PFSK-1 (cell line): ENCODE results near the gene BCL11B.

Experiments used
- FOXP2 ChIP-seq: optimal IDR thresholded peaks from 2 replicates; pipeline ENCODE3; 2011; ENCODE audit warnings: borderline replicate concordance, control low read depth, inconsistent platforms; ENCODE audit not compliant: insufficient read depth; ENCODE audit errors: extremely low read length, extremely low read depth
- POLR2AphosphoS5 ChIP-seq: IDR thresholded peaks from 2 replicates; pipeline ENCODE4 v1.6.1; 2012; ENCODE audit warnings: low read depth, mild to moderate bottlenecking, control low read depth, low read length, moderate library complexity
- REST ChIP-seq, 2 experiments: IDR thresholded peaks; 2 replicates each; pipeline versions ENCODE4 v1.6.1 to v1.8.0; 2011 to 2012; ENCODE audit warnings: low read depth in 2 of 2, low read length in 2 of 2, control low read depth in 1 of 2, inconsistent platforms in 1 of 2, mild to moderate bottlenecking in 1 of 2, moderate library complexity in 1 of 2; ENCODE audit not compliant: insufficient read depth in 1 of 2
- SIN3A ChIP-seq: IDR thresholded peaks from 2 replicates; pipeline ENCODE4 v1.6.1; 2012; ENCODE audit warnings: mild to moderate bottlenecking, low read length, moderate library complexity, borderline replicate concordance; ENCODE audit not compliant: insufficient read depth
- TAF1 ChIP-seq: IDR thresholded peaks from 2 replicates; pipeline ENCODE4 v1.6.1; 2012; ENCODE audit warnings: low read length, control low read depth, borderline replicate concordance; ENCODE audit not compliant: insufficient read depth

The BCL11B gene

DNA sequence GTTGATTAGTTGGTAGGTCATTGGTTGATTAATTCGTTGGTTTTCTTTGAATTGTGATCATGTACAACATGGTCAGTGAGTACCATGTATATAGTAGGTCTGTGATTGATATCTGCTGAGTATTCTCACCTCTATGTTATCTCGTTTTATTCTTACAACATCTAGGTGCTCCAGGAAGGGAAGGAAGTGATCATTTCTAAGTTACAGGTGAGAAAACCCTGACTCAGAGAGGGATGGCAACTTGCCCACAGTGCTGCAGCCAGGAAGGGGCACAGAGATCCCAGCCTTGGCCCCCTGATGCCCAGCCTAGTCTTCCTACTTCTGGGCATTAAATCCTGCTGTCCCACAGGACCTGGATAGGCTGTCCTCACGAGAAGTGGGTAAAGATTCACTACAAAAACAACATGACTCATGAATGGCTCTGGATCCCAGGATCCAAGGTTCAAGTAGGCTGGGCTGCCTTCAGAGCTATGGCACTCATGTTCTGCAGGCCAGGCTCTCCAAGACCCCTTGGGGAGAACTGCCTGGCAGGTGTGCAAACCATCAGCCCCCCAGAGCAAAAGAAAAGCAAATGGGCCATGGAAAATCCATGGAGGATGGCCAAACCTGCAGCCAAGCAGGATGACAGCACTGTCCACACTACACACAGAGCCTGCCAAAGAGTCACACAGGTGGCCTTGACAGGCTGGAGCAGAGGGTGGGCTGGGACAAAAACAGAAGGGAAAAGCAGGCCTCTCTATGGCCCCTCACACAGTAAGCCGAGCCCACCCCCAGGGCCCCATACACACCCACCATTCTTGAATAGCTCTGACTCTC is 146.2 kb downstream of the BCL11B start:
- no peak for TF ChIP-seq TAF1
- TF ChIP-seq FOXP2, result no peak
- no peak for TF ChIP-seq POLR2AphosphoS5
- no peak for TF ChIP-seq SIN3A
- TF ChIP-seq REST (IDR thresholded peaks at IDR 0.05; ENCODE audit: insufficient read depth in 1 of 2, low read depth in 2 of 2, low read length in 2 of 2), result no peak

- TF ChIP-seq SIN3A, result no peak
- no peak for TF ChIP-seq POLR2AphosphoS5
- no peak for TF ChIP-seq REST (IDR thresholded peaks at IDR 0.05; ENCODE audit: insufficient read depth in 1 of 2, low read depth in 2 of 2, low read length in 2 of 2)
- TF ChIP-seq FOXP2, result no peak
- TF ChIP-seq TAF1, result no peak
Observed at GRCh38 chr14:99125113-99125512, 146.9 kb downstream of the BCL11B start.

DNA sequence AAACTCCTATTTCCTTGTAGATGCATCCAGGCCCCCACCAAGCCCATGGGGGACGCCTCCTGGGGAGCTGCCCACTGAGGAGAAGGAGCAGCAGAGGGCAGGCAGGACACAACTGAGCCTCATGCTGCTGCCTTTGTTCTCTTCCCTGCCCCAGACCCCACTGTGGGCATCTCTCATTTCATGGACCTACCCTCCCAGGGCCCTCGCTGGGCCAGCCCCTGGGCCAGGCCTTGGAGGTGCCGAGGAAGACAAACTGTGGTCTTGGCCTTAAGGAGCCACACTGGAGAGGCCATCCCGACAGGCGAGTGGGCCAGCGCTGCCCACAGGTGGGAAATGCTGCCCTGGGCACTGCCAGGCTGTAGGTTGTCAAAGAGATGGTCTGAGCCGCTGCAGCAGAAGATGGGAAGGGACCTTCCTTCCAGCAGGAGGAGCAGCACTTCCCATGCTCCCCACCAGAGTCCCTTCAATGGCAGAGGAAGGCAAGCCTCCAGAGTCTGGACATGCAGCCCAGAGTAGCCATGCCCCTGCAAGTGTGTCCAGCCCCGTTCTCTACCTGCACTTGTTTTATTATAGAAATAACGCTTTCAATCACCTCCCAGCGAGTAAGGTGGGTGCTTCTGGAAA is 147.4 kb downstream of the BCL11B start:
- no peak for TF ChIP-seq SIN3A
- no peak for TF ChIP-seq TAF1
- TF ChIP-seq POLR2AphosphoS5, result no peak
- no peak for TF ChIP-seq REST (IDR thresholded peaks at IDR 0.05; ENCODE audit: insufficient read depth in 1 of 2, low read depth in 2 of 2, low read length in 2 of 2)
- no peak for TF ChIP-seq FOXP2

- TF ChIP-seq TAF1 (no peak), REST (IDR thresholded peaks at IDR 0.05; ENCODE audit: insufficient read depth in 1 of 2, low read depth in 2 of 2, low read length in 2 of 2) (no peak), SIN3A (no peak), POLR2AphosphoS5 (no peak), FOXP2 (no peak)
Observed at GRCh38 chr14:99123208-99123870, 148.7 kb downstream of the BCL11B start.
